IMR-90 (cell line): ENCODE data around the gene DNAH17. TPM values are rescaled to one million over a fixed set of nuclear protein-coding genes. Genes with fewer than 3 reads are reported as not detected.

ENCODE experiments used
- ATAC-seq: fragments of 200-7000 bp; cut with Tn5 transposase; 2 replicates; pipeline ENCODE4 v1.9.1; 2020; ENCODE audit warnings: low read depth, mild to moderate bottlenecking, moderate library complexity
- BruUV-seq: library from RNA; stranded (reverse); fragments of 400-500 nt; replicated peaks from 2 replicates; lab custom pipeline; 2021; lab: Mats Ljungman, UMichigan
- CTCF ChIA-PET: fragments of 300-600 bp; formaldehyde crosslinking; extraction: SDS; loops from one replicate; lab custom pipeline; 2021; ENCODE audit warnings: antibody characterized with exemption; lab: Yijun Ruan, JAX
- POLR2A ChIA-PET: fragments of 300-600 bp; sonication (Branson Sonifier 250); formaldehyde crosslinking; loops from one replicate; lab custom pipeline; 2022; ENCODE audit warnings: antibody characterized with exemption; ENCODE audit not compliant: unreplicated experiment; lab: Charles Lee
- DNase-seq: peaks from one replicate; pipeline ENCODE4 v3.0.0; 2013
- H2AFZ ChIP-seq: replicated peaks from 2 replicates; pipeline ENCODE3; 2013; ENCODE audit warnings: low read length, mild to moderate bottlenecking; ENCODE audit not compliant: poor library complexity
- H2AK5ac ChIP-seq: 2 replicates; pipeline ENCODE4 v1.6.1; 2013; ENCODE audit warnings: low read depth, low read length, inconsistent platforms
- H2AK9ac ChIP-seq: replicated peaks from 2 replicates; pipeline ENCODE3; 2013; ENCODE audit warnings: mild to moderate bottlenecking, low read depth, low read length, moderate library complexity; ENCODE audit not compliant: poor library complexity
- H2BK120ac ChIP-seq: 2 replicates; pipeline ENCODE4 v1.6.1; 2013; ENCODE audit warnings: low read depth, low read length, inconsistent platforms
- H2BK15ac ChIP-seq: 3 replicates; pipeline ENCODE4 v1.6.1; 2013; ENCODE audit warnings: low read depth, low read length, inconsistent platforms
- H2BK20ac ChIP-seq: 2 replicates; pipeline ENCODE4 v1.6.1; 2013; ENCODE audit warnings: low read depth, mild to moderate bottlenecking, inconsistent platforms, low read length, moderate library complexity
- H2BK5ac ChIP-seq: 2 replicates; pipeline ENCODE4 v1.6.1; 2013; ENCODE audit warnings: mild to moderate bottlenecking, low read depth, low read length, inconsistent platforms; ENCODE audit not compliant: poor library complexity, severe bottlenecking
- H3K14ac ChIP-seq: replicated peaks from 2 replicates; pipeline ENCODE4 v1.6.1; 2013; ENCODE audit warnings: low read depth, low read length, inconsistent platforms
- H3K18ac ChIP-seq: 2 replicates; pipeline ENCODE4 v1.6.1; 2013; ENCODE audit warnings: low read depth, low read length, control low read depth
- H3K23ac ChIP-seq: 2 replicates; pipeline ENCODE4 v1.6.1; 2013; ENCODE audit warnings: low read depth, low read length, inconsistent platforms
- H3K27ac ChIP-seq: 2 replicates; pipeline ENCODE4 v1.5.1; 2013; ENCODE audit warnings: mild to moderate bottlenecking, control low read depth, low read length; ENCODE audit not compliant: insufficient read depth
- H3K27me3 ChIP-seq: 2 replicates; pipeline ENCODE4 v1.6.1; 2013; ENCODE audit warnings: low read length; ENCODE audit not compliant: control insufficient read depth, insufficient read depth
- H3K36me3 ChIP-seq: 2 replicates; pipeline ENCODE4 v1.6.1; 2013; ENCODE audit warnings: low read length, mixed read lengths; ENCODE audit not compliant: control insufficient read depth, insufficient read depth
- H3K4ac ChIP-seq: 2 replicates; pipeline ENCODE4 v1.6.1; 2013; ENCODE audit warnings: low read depth, low read length, inconsistent platforms
- H3K4me1 ChIP-seq: 2 replicates; pipeline ENCODE4 v1.6.1; 2013; ENCODE audit warnings: low read length, mixed read lengths; ENCODE audit not compliant: control insufficient read depth, insufficient read depth
- H3K4me2 ChIP-seq: 2 replicates; pipeline ENCODE4 v1.6.1; 2013; ENCODE audit warnings: low read depth, mild to moderate bottlenecking, control low read depth, low read length, moderate library complexity
- H3K4me3 ChIP-seq: 2 replicates; pipeline ENCODE4 v1.5.1; 2013; ENCODE audit warnings: low read depth, mild to moderate bottlenecking, control low read depth, low read length, moderate library complexity; ENCODE audit not compliant: insufficient read depth
- H3K56ac ChIP-seq: 2 replicates; pipeline ENCODE4 v1.6.1; 2013; ENCODE audit warnings: low read length, inconsistent platforms; ENCODE audit not compliant: insufficient read depth; ENCODE audit errors: extremely low read depth
- H3K79me1 ChIP-seq, 2 experiments: 2 replicates each; pipeline ENCODE4 v1.6.1; 2013; ENCODE audit warnings: low read length in 2 of 2, inconsistent platforms in 1 of 2, low read depth in 1 of 2
- H3K9ac ChIP-seq: 2 replicates; pipeline ENCODE4 v1.6.1; 2013; ENCODE audit warnings: low read depth, low read length, control low read depth
- H3K9me1 ChIP-seq: 2 replicates; pipeline ENCODE4 v1.6.1; 2013; ENCODE audit warnings: low read length, inconsistent platforms; ENCODE audit not compliant: insufficient read depth
- H3K9me3 ChIP-seq: 2 replicates; pipeline ENCODE4 v1.6.1; 2013; ENCODE audit warnings: low read length; ENCODE audit not compliant: control insufficient read depth, insufficient read depth
- H4K20me1 ChIP-seq: 2 replicates; pipeline ENCODE4 v1.6.1; 2013; ENCODE audit warnings: low read length, inconsistent platforms; ENCODE audit not compliant: insufficient read depth
- H4K5ac ChIP-seq: 2 replicates; pipeline ENCODE4 v1.6.1; 2013; ENCODE audit warnings: mild to moderate bottlenecking, low read depth, low read length, control low read depth
- H4K8ac ChIP-seq, 2 experiments: 2 replicates each; pipeline ENCODE4 v1.6.1; 2013; ENCODE audit warnings: low read depth in 2 of 2, low read length in 2 of 2, control low read depth in 1 of 2, inconsistent platforms in 1 of 2
- H4K91ac ChIP-seq: 2 replicates; pipeline ENCODE4 v1.6.1; 2013; ENCODE audit warnings: low read depth, low read length, inconsistent platforms; ENCODE audit not compliant: insufficient read depth
- CHD1 ChIP-seq: IDR thresholded peaks from 2 replicates; pipeline ENCODE4 v1.6.1; 2012; ENCODE audit warnings: low read depth, low read length, improper control_type of control experiment
- FOS ChIP-seq: fragments of 150-350 bp; IDR thresholded peaks from 2 replicates; pipeline ENCODE4 v1.6.1; 2016; ENCODE audit warnings: low read depth, low read length
- MXI1 ChIP-seq: IDR thresholded peaks from 2 replicates; pipeline ENCODE4 v1.6.1; 2012; ENCODE audit warnings: low read depth, mild to moderate bottlenecking, low read length, moderate library complexity, borderline replicate concordance
- NFE2L2 ChIP-seq: fragments of 150-350 bp; IDR thresholded peaks from 2 replicates; pipeline ENCODE4 v1.6.1; 2016; ENCODE audit warnings: low read depth, mild to moderate bottlenecking, low read length
- RAD21 ChIP-seq: IDR thresholded peaks from 2 replicates; pipeline ENCODE4 v1.6.1; 2012; ENCODE audit warnings: low read length, improper control_type of control experiment
- RCOR1 ChIP-seq: IDR thresholded peaks from 2 replicates; pipeline ENCODE4 v1.6.1; 2012; ENCODE audit warnings: mild to moderate bottlenecking, low read length, improper control_type of control experiment; ENCODE audit not compliant: insufficient replicate concordance
- WGBS, 2 experiments: methylation state at CpG; one replicate each; pipeline versions ENCODE4 v1.1.5 to v1.1.7; 2013; ENCODE audit warnings: missing lambda C conversion rate in 2 of 2; ENCODE audit not compliant: insufficient read length in 1 of 2; ENCODE audit errors: extremely low coverage in 2 of 2; 5-methylcytosine and 5-hydroxymethylcytosine counted together
- dilution Hi-C: fragments of 300-500 bp; cut with HindIII; formaldehyde crosslinking; loops from one replicate; pipeline ENCODE4 v1.14.3; 2018; ENCODE audit warnings: low sequenced_read_pairs; ENCODE audit not compliant: unreplicated experiment
- in situ Hi-C: fragments of 300-500 bp; cut with MboI; formaldehyde crosslinking; loops from 3 replicates; pipeline ENCODE4 v1.14.3; 2019; ENCODE audit warnings: low sequenced_read_pairs, inconsistent platforms, mixed read lengths
- intact Hi-C: fragments of 100-400 bp; cut with micrococcal nuclease; formaldehyde crosslinking; loops from 2 replicates; pipeline ENCODE4 v1.10.0; 2022
- polyA plus RNA-seq, 3 experiments: library from polyadenylated mRNA; depleted of rRNA; stranded (reverse); fragments of >200 nt; gene quantifications; 2 replicates each; pipeline ENCODE4 v1.2.3, GENCODE V29; 2012; ENCODE audit warnings: low replicate concordance in 1 of 3
- total RNA-seq: library from RNA; depleted of rRNA; stranded (reverse); fragments of >200 nt; gene quantifications from 2 replicates; pipeline ENCODE4 v1.2.3, GENCODE V29; 2012
- TF ChIP-seq, protein P1 (sequence below): fragments of 150-350 bp; IDR thresholded peaks from 2 replicates; pipeline ENCODE4 v1.6.1; 2017; ENCODE audit warnings: mild to moderate bottlenecking, antibody characterized with exemption, low read length, low read depth
- TF ChIP-seq, protein P2 (sequence below): fragments of 150-350 bp; IDR thresholded peaks from 2 replicates; pipeline ENCODE4 v1.6.1; 2016; ENCODE audit warnings: low read depth, mild to moderate bottlenecking, low read length, moderate library complexity, borderline replicate concordance

DNAH17 gene
- total and polyA plus RNA-seq, 2 of the 4 experiments (the other 2 are of a cell fraction): not detected

GRCh38 chr17:78609191-78609641, 32.0 kb upstream of the DNAH17 start:
- no peak overlapping the region for H3K27ac ChIP-seq
- no peak for TF ChIP-seq CHD1
- TF ChIP-seq FOS: no peak
- TF ChIP-seq, protein P1, sequence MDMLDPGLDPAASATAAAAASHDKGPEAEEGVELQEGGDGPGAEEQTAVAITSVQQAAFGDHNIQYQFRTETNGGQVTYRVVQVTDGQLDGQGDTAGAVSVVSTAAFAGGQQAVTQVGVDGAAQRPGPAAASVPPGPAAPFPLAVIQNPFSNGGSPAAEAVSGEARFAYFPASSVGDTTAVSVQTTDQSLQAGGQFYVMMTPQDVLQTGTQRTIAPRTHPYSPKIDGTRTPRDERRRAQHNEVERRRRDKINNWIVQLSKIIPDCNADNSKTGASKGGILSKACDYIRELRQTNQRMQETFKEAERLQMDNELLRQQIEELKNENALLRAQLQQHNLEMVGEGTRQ: no peak
- TF ChIP-seq, protein P2, sequence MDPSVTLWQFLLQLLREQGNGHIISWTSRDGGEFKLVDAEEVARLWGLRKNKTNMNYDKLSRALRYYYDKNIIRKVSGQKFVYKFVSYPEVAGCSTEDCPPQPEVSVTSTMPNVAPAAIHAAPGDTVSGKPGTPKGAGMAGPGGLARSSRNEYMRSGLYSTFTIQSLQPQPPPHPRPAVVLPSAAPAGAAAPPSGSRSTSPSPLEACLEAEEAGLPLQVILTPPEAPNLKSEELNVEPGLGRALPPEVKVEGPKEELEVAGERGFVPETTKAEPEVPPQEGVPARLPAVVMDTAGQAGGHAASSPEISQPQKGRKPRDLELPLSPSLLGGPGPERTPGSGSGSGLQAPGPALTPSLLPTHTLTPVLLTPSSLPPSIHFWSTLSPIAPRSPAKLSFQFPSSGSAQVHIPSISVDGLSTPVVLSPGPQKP: no peak
- no peak for TF ChIP-seq RCOR1
- TF ChIP-seq RAD21: no peak
- TF ChIP-seq MXI1: no peak
- TF ChIP-seq NFE2L2: no peak
- intact Hi-C loops (loop anchor here (10.0 kb wide), 1 partner anchor 1924 kb away; no protein-coding TSS in a partner anchor), dilution Hi-C loops (no loop called here), in situ Hi-C loops (no loop called here)
- H4K91ac ChIP-seq: no peak overlapping the region
- H3K27me3 ChIP-seq: peaks cover 10% of the 10 kb centered on the region
- H4K5ac ChIP-seq: no peak overlapping the region
- ChIA-PET CTCF (no interaction called here), POLR2A (interaction anchor here (0.6 kb wide), 1 partner anchor 35 kb away, joined by 3 read pairs; no protein-coding TSS in a partner anchor)
- H2AK5ac ChIP-seq: 0 out of 2 replicates have a peak overlapping the region, but pooled peaks have one; percentile 7
- no peak overlapping the region for H2BK20ac ChIP-seq
- no peak overlapping the region for H3K4ac ChIP-seq
- H3K4me3 ChIP-seq: no peak overlapping the region
- no peak overlapping the region for H3K56ac ChIP-seq
- H2BK15ac ChIP-seq: no peak overlapping the region
- no peak overlapping the region for H3K14ac ChIP-seq
- no peak overlapping the region for H3K23ac ChIP-seq
- BruUV-seq: no TSS peak
- no peak overlapping the region for H2BK120ac ChIP-seq
- H4K20me1 ChIP-seq: no peaks in the 10 kb centered on the region
- no peak overlapping the region for H2BK5ac ChIP-seq
- ATAC-seq (no peak), DNase-seq (no peak)
- H3K79me1 ChIP-seq: no peaks in the 10 kb centered on the region
- H3K36me3 ChIP-seq: no peaks in the 10 kb centered on the region
- 78% methylated on average over 3 of the region's 8 CpGs; no CpG with 5 or more reads in 1 of the 2 experiments for WGBS, 2 experiments
- H2AFZ ChIP-seq: no peak overlapping the region
- H2AK9ac ChIP-seq: no peak overlapping the region
- no peak overlapping the region for H4K8ac ChIP-seq
- no peaks in the 10 kb centered on the region for H3K9me3 ChIP-seq
- H3K9ac ChIP-seq: no peak overlapping the region
- 0 out of 2 replicates have a peak, but pooled peaks cover 7% of the 10 kb centered on the region for H3K9me1 ChIP-seq
- no peak overlapping the region for H3K4me2 ChIP-seq
- H3K4me1 ChIP-seq: peaks cover 8% of the 10 kb centered on the region; the same call in 1 of the 2 replicates
- no peak overlapping the region for H3K18ac ChIP-seq
